B cell (primary cell): ENCODE data around the gene VCL.

Source experiments
- CTCF ChIP-seq: fragments of 200-600 bp; IDR thresholded peaks from one replicate; pipeline ENCODE4 v1.8.0; 2022; ENCODE audit warnings: antibody characterized with exemption, mild to moderate bottlenecking
- EZH2 ChIP-seq: IDR thresholded peaks from 2 replicates; pipeline ENCODE4 v1.6.1; 2012; ENCODE audit warnings: borderline replicate concordance, low read depth, mild to moderate bottlenecking, moderate library complexity, low read length; ENCODE audit not compliant: insufficient read depth, poor library complexity, severe bottlenecking

- TF ChIP-seq CTCF (no peak), EZH2 (no peak)
These were observed 50.5 kb downstream of the VCL start for GRCh38 chr10:74048433-74048832.
